Neural crest cell (in vitro differentiated cells): Measurements from ENCODE around the gene CACNA2D3. TPM values are rescaled to one million over a fixed set of nuclear protein-coding genes. Genes with fewer than 3 reads are reported as not detected.

Source experiments
- DNase-seq: peaks from one replicate; pipeline ENCODE4 v3.0.0; 2021; ENCODE audit warnings: low read depth, mixed read lengths, low spot score
- H3K27ac Mint-ChIP-seq: one replicate; pipeline ENCODE4 v1.8.0; 2021; ENCODE audit warnings: mild to moderate bottlenecking, mixed read lengths; ENCODE audit not compliant: unreplicated experiment
- H3K27me3 Mint-ChIP-seq: 2 replicates; pipeline ENCODE4 v1.8.0; 2021; ENCODE audit warnings: low read depth, mild to moderate bottlenecking, mixed read lengths
- H3K36me3 Mint-ChIP-seq: 2 replicates; pipeline ENCODE4 v1.8.0; 2021; ENCODE audit warnings: low read depth, mild to moderate bottlenecking, mixed read lengths
- H3K4me1 Mint-ChIP-seq: 2 replicates; pipeline ENCODE4 v1.8.0; 2021; ENCODE audit warnings: mixed read lengths
- H3K4me3 Mint-ChIP-seq: one replicate; pipeline ENCODE4 v1.8.0; 2021; ENCODE audit warnings: mild to moderate bottlenecking, mixed read lengths
- H3K9me3 Mint-ChIP-seq: 2 replicates; pipeline ENCODE4 v1.8.0; 2021; ENCODE audit warnings: mixed read lengths
- total RNA-seq: library from RNA; stranded (reverse); gene quantifications from 2 replicates; pipeline ENCODE4 v1.2.1, GENCODE V29; 2021
- TF ChIP-seq, protein P1 (sequence below): fragments of 200-600 bp; sonication (generic); conservative IDR thresholded peaks from 2 replicates; pipeline ENCODE4 v1.5.0; 2021; ENCODE audit warnings: antibody characterized with exemption, mild to moderate bottlenecking

CACNA2D3 gene
- total RNA-seq, 1 donor from 2014 or later: 0.82 TPM

DNA sequence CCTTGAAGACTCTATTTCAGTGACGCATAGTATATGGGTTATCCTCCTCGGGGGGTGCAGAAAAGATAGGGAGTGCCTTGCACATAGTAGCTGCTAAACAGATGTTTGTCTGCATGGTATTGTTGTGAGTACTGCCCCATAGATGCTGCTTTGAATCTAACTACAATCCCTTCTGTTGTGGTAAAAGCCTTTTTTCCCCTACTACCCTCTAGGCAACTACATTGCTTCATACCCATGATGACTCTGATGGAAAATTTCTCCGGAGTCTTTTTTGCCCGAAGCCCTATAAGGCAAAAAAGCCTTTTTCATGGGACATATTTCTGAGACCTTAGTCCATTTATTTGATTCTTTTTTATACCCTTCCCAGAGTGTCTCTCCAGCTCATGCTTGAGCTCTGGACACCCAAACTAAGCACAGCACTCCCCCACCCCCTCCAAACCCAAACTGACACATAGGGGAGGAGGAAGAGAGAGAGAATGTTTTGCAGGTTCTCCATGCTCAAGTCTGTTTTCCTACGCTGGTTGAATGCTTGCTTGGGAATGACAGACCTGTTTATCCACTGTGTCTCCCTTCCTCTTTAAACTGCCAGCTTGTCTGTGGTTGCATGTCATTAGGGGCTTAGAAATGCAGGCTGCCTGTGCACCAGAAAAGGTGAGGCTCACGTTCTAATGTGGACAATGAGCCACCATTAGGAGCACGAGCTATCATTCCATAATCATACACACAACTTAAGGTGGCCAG is 752.6 kb downstream of the CACNA2D3 start:
- Mint-ChIP-seq H3K27me3 (no peaks in the 10 kb centered on the region), H3K27ac (no peak overlapping the region), H3K36me3 (no peaks in the 10 kb centered on the region), H3K4me3 (no peak overlapping the region), H3K4me1 (peaks cover 39% of the 10 kb centered on the region), H3K9me3 (peaks cover 3% of the 10 kb centered on the region)
- no peak for DNase-seq
- TF ChIP-seq, protein P1, sequence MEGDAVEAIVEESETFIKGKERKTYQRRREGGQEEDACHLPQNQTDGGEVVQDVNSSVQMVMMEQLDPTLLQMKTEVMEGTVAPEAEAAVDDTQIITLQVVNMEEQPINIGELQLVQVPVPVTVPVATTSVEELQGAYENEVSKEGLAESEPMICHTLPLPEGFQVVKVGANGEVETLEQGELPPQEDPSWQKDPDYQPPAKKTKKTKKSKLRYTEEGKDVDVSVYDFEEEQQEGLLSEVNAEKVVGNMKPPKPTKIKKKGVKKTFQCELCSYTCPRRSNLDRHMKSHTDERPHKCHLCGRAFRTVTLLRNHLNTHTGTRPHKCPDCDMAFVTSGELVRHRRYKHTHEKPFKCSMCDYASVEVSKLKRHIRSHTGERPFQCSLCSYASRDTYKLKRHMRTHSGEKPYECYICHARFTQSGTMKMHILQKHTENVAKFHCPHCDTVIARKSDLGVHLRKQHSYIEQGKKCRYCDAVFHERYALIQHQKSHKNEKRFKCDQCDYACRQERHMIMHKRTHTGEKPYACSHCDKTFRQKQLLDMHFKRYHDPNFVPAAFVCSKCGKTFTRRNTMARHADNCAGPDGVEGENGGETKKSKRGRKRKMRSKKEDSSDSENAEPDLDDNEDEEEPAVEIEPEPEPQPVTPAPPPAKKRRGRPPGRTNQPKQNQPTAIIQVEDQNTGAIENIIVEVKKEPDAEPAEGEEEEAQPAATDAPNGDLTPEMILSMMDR: no peak

DNA sequence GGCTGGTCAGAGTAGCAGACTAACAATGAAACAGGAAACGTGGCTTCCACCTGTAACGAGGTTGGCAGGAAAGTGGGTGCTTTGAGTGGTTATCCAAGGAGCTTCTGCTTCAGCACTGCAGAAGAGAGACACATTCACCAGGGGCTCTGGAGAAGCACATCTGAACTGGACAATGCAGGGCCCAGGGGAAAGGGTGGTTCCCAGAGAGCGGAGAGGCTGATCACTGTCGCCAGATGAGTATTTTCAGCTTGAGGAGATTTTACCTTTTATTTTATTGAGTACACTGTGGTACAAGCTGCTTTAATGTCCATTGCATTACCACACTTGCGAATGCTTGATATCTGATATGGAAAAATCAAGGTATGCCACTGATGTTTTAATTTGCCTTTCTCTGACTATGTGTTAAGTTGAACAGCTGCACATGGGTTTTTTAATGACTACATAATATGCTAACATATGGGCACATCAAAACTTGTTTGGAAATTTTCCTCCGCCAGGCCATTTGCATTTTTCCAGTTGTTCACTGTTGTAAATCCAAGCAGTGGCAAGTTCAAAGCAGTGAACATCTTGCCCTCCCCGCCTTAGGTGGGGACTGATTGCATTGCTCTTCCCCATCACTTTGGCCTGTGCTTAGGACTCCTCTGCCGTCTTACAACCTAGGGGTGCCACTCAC is 753.4 kb downstream of the CACNA2D3 start:
- TF ChIP-seq, protein P1: no peak
- H3K27ac Mint-ChIP-seq: no peak overlapping the region
- no peak overlapping the region for H3K4me3 Mint-ChIP-seq
- H3K27me3 Mint-ChIP-seq: no peaks in the 10 kb centered on the region
- H3K4me1 Mint-ChIP-seq: peaks cover 33% of the 10 kb centered on the region
- H3K9me3 Mint-ChIP-seq: peaks cover 3% of the 10 kb centered on the region
- no peak for DNase-seq
- no peaks in the 10 kb centered on the region for H3K36me3 Mint-ChIP-seq

DNA sequence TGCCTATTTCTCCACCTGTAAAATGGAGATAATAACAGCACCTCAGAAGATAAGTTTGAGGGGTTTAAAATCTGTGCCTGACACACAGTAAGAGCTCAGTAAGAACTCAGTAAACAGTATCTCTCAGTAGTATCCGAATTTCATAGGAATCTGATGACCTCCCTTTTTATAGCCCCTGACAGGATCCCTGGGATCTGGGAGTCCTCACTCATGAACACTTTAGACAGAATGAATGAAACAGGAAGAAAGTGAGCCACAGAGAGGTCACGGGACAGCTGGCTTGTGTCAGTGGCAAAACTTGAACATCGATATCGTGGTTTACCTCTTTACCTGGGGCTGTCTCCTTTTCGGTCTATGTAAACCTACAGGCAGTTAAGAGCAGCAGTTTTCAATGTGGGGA is 754.3 kb downstream of the CACNA2D3 start:
- Mint-ChIP-seq H3K27ac (no peak overlapping the region), H3K27me3 (no peaks in the 10 kb centered on the region), H3K9me3 (peaks cover 3% of the 10 kb centered on the region), H3K36me3 (no peaks in the 10 kb centered on the region), H3K4me1 (peaks cover 25% of the 10 kb centered on the region), H3K4me3 (no peak overlapping the region)
- TF ChIP-seq, protein P1: no peak
- DNase-seq: no peak

DNA sequence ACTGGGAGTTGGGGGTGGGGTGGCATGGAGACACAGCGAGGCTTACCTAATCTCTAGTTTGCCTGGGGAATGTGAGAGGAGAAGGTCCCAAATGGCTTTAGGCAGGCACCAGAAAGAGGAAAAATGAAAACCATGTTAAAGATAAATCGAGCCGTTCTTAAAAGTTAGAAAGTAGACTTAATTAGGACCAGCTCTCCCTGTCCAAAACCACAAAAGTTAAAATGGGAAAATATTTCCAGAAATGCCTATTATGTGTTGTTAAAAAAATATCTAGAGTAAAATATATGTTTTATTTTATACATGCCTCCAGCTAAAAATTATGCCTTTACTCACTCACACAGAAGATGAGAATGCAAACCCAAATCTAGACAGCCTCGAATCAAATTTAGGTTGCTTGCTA is 755.4 kb downstream of the CACNA2D3 start:
- Mint-ChIP-seq H3K36me3 (no peaks in the 10 kb centered on the region), H3K9me3 (peaks cover 3% of the 10 kb centered on the region), H3K27me3 (no peaks in the 10 kb centered on the region), H3K27ac (no peak overlapping the region), H3K4me1 (peaks cover 28% of the 10 kb centered on the region), H3K4me3 (no peak overlapping the region)
- DNase-seq: no peak
- TF ChIP-seq, protein P1: no peak

DNA sequence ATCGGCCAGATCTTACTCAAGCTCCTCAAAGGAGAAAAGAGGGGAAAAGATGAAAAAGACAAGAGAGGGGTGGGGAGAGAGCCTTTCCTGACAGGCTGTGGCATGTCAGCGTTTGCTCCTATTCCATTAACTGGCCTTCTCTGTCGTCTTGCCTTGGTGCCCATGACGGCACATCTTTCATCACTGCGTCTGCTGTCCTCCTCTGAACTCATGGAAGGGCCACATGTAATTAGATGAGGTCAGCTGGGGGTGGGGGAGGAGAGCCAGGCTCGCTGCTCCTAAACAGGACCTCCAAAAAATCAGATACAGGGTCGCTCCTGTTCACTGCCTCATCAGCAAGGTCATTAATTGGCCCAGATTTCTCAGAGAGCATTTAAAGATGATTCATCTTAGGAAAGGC is 755.8 kb downstream of the CACNA2D3 start:
- Mint-ChIP-seq H3K27ac (no peak overlapping the region), H3K9me3 (peaks cover 3% of the 10 kb centered on the region), H3K4me3 (no peak overlapping the region), H3K36me3 (no peaks in the 10 kb centered on the region), H3K4me1 (peaks cover 27% of the 10 kb centered on the region), H3K27me3 (no peaks in the 10 kb centered on the region)
- DNase-seq: no peak
- TF ChIP-seq, protein P1: no peak
